GM21825 (cell line): ENCODE measurements around the gene KRT33A.

Source experiments
- ATAC-seq: cut with Tn5 transposase; IDR thresholded peaks from one replicate; pipeline ENCODE4 v1.9.1; 2021; ENCODE audit warnings: mild to moderate bottlenecking, moderate library complexity; ENCODE audit not compliant: unreplicated experiment

KRT33A gene

GRCh38 chr17:41331606-41332005, 19.0 kb downstream of the KRT33A start:
- no peak for ATAC-seq

GRCh38 chr17:41329279-41329948, 21.2 kb downstream of the KRT33A start:
- ATAC-seq: no peak

GRCh38 chr17:41328207-41328606, 22.4 kb downstream of the KRT33A start:
- ATAC-seq: no peak

- ATAC-seq: no peak
Measured at GRCh38 chr17:41327411-41328120, 23.1 kb downstream of the KRT33A start.

- ATAC-seq: no peak
Measured at GRCh38 chr17:41326173-41327145, 24.2 kb downstream of the KRT33A start.

- ATAC-seq: no peak
Measured at GRCh38 chr17:41325611-41326010, 25.0 kb downstream of the KRT33A start.

GRCh38 chr17:41325126-41325525, 25.5 kb downstream of the KRT33A start:
- ATAC-seq: no peak

GRCh38 chr17:41324180-41325075, 26.2 kb downstream of the KRT33A start:
- ATAC-seq: no peak

- no peak for ATAC-seq
Measured at GRCh38 chr17:41322903-41323895, 27.4 kb downstream of the KRT33A start.

GRCh38 chr17:41322094-41322902, 28.3 kb downstream of the KRT33A start:
- no peak for ATAC-seq

GRCh38 chr17:41318231-41318630, 32.4 kb downstream of the KRT33A start:
- no peak for ATAC-seq

GRCh38 chr17:41315814-41316445, 34.7 kb downstream of the KRT33A start:
- ATAC-seq: no peak

GRCh38 chr17:41315204-41315794, 35.3 kb downstream of the KRT33A start, which contains the start of gene KRTAP17-1:
KRTAP17-1 (minus strand) TSS chr17:41315710; CDS start chr17:41315650, 60 bp downstream.
- no peak for ATAC-seq

GRCh38 chr17:41311111-41311510, 39.5 kb downstream of the KRT33A start:
- no peak for ATAC-seq

- ATAC-seq: no peak
Measured at GRCh38 chr17:41308918-41309359, 41.7 kb downstream of the KRT33A start, which contains the start of gene KRTAP16-1. KRTAP16-1 (minus strand) TSS chr17:41309309; CDS start chr17:41309253, 56 bp downstream.

- no peak for ATAC-seq
Measured at GRCh38 chr17:41308251-41308917, 42.2 kb downstream of the KRT33A start.

GRCh38 chr17:41307647-41308046, 43.0 kb downstream of the KRT33A start:
- ATAC-seq: no peak
